Measurements from ENCODE around the gene TBXAS1.

TBXAS1 gene

DNA sequence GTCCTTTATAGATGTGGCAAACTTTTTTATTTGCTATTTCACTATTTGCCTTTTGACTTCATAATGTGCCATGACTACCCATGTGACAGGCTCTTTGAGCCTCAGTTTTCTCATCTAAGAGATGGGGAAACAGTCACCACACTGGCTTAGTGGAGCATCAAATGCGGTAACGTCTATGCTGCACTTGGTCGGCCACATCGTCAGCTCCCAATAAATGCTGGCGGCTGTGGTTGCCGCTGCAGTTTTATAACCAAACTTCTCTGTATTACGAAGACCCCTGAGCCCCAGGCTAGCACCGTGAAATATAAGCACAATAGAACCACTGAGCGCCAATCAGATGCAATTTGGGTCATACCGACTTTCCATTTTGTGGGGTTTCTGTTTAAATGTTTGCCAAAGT is 177.5 kb downstream of the TBXAS1 start:
- no peak for DNase-seq

DNA sequence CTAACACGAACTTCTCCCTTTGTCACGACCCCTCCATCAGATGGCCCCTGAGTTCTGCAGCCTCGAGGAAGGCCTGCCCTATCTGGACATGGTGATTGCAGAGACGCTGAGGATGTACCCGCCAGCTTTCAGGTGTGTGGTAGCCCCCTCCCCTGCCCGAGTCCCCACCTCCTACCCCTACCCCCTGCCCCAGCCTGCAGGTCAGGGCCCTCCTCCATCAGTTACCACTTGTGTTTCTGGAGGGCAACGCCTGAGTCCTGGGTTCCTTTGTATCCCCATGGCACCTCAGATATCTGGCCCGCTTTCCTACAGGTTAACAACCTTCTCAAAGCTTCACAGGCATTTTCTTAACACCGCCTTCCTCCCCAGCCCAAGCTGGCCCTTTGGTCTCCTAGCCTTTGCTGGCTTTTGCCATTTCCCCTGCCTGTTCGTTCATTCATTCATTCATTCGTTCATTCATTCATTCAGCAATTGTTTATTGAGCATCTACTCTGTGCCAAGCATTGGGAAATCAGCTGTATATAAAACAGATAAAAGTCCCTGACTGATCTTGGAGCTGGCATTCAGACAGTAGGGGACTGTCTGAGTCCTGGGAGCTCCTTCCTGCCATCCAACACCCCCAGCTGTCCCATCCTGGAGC is 178.1 kb downstream of the TBXAS1 start:
- DNase-seq: no peak

DNA sequence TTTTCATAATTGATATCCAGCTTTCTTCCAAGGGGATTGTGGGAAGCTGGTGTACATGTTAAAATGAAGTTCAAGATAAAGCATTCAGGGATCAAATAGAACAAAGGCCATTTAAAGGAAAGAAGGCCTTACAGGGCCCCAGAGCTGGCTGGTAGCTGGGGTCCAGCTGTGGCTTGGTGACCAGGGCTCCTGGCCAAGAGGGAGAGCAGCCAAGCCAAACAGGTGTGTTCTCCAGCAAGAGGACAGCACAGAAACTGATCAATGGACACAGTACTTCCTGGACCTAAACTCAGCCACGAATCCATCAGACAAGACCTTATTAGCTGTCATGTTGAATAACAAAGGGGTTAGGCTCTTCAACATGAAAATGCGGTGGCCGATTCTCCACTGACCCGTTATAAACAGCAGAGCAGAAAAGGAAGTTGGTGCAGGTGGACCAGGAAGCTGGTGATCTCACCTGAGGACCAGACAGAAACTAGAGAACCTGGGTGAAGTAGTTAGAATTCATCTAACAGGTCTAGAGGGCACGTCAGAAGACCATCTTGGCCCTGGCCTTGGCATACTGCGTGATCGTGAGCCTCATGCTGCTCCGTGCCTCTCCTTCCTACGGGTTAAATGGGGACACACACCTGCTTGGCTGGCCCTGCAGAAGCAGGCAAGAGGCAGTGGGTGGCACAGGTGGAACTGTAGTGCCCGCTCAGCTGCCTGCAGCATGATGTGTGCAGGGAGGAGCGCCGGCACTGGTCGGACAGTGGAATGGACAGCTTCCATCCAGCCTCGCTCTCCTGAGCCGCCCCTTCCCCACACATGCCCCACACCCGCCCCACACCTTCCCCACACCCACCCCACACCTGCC is 179.9 kb downstream of the TBXAS1 start:
- no peak for DNase-seq

DNA sequence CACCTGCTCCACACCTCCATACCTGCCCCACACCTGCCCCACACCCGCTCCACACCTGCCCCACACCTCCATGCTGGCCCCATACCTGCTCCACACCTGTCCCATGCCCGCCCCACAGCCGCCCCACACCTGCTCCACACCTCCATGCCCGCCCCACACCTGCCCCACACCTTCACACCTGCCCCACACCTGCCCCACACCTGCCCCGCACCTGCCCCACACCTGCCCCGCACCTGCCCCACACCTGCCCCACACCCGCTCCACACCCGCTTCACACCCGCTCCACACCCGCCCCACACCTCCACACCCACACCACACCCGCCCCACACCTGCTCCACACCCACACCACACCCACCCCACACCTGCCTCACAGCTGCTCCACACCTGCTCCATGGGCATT is 180.7 kb downstream of the TBXAS1 start:
- no peak for DNase-seq

DNA sequence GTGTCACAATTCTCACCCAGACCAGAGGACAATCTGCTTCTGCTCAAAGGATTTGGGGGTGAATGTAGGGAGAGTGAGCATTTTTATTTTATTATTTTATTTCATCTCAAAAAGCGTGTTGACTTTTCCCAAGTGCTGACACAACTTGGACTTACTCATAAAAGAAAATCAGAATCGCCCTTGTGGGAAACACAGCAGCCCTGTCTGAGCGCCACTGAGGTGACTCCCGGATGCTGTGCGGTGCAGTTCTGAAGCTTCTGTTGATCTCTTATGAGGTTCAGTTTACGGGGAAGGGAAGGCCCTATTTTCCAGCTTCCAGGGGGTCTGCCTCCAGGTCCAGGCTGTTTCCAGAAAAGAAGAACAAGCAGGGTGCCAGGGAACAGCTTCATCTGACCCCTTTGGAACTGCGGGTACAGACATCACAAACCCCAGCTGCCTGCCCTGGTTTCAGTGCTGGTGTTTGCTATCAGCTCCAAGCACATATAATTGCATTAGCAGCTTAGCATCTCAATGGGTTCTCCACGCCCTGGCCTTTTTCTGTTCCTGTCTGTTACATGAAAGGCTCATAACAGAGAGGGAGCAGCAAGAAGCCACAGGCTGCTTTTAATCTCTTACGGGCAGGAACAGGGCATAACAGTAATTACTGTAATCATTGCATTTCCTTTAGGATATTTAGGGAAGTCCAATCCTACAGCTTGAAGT is 181.3 kb downstream of the TBXAS1 start:
- no peak for DNase-seq

DNA sequence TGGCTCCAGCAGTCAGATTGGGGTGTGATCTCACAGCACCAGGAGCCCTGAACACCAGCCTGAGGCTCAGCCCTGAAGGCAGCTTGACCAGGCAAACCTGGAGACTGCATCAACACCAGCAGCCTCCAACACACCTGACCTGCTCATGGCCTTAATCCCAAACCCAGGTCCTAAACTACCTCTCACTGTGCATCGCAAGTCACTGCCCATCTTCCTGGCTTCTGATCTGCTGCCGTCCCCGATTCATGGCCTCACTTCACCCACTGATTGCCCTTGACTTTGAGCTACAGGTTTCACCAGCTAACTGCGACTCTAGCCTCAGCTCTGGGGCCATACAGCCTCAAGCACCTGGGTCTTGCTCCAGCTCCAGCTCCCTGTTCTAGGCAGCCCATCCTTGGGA is 184.6 kb downstream of the TBXAS1 start:
- no peak for DNase-seq

DNA sequence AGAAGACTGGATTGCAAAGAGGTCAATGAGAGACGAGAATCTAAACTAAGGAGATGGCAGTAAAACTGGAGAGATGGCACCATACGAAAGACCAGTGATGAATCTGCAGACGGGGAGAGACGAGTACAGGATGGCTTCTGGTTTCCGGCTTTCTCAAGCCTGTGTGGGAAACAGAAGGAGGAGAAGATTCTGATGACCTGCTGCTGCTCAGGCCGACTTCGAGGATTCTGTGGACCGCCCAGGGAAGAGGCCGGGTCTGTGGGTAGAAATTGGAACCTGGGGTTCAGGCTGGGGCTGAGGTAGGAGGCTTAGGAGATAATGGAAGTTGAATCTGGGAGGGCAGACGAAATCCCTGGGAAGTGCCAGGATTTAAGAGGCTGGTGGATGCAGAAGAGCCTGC is 185.1 kb downstream of the TBXAS1 start:
- no peak for DNase-seq

DNA sequence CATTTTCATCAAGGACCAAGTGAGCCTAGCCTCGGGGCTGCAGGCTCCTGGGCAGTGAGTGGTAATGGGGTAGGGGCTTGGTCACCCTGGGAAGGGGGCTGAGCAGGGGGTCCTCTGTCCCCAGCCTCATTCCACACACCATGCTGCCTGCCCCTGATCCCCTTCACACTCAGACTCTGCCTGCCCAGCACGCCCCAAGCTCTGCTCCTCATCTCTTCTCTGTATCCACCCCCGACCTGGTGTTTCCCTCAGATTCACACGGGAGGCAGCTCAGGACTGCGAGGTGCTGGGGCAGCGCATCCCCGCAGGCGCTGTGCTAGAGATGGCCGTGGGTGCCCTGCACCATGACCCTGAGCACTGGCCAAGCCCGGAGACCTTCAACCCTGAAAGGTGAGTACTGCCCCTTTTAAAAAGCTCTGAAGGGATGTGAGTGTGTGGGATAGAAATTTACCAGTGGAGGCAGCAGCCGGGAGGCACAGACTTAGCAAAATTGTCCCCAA is 186.5 kb downstream of the TBXAS1 start:
- DNase-seq: no peak

DNA sequence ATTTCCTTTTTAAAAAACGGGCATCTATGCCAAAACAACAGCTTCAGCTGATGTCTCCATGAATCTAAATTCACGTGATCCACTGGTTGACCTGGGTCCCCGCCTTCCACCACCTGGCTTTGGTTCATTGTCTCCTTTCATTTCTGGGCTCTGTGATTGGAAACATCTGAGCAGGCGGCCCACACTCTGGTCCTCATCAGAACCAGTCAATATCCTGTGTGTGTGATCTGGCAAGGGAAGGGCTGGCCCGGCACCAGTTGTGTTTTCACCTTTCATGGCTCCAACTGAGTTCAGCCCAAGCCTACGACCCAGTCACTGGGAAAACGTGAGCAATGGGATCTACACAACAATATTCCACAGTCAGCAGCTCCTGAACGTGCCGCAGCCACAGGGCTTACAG is 187.5 kb downstream of the TBXAS1 start:
- no peak for DNase-seq

DNA sequence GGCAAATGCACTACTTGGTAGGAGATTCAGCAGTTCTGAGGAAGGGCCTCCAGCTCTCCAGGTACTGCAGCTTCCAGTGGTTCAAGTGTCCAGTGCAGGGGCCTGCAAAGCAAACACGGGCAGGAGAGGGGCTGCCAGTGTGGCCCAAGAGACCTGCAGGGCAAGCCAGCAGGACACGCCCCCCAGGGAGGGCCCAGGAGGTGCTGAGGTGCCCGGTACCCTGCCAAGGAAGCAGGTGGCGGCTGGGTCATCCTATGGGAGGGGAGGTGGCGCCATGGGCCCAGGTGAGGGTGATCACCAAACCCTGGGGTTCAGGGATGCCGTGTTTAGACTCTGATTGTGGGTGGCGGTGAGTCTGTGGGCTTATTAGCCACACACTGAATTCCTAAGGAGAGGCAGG is 188.0 kb downstream of the TBXAS1 start:
- DNase-seq: no peak

DNA sequence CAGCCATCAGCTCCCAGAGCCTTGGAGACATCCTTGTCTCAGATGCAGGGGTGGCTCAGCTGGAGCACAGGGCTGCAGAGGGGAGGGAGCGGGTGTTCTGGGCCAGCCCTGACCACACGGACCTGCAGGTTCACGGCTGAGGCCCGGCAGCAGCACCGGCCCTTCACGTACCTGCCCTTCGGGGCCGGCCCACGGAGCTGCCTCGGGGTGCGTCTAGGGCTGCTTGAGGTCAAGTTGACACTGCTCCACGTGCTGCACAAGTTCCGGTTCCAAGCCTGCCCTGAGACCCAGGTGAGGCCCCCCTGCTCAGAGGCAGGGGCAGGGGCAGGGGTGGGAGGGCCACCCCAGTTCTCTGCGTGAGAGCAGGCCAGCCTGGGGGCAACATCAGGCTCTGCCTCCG is 188.5 kb downstream of the TBXAS1 start:
- no peak for DNase-seq

DNA sequence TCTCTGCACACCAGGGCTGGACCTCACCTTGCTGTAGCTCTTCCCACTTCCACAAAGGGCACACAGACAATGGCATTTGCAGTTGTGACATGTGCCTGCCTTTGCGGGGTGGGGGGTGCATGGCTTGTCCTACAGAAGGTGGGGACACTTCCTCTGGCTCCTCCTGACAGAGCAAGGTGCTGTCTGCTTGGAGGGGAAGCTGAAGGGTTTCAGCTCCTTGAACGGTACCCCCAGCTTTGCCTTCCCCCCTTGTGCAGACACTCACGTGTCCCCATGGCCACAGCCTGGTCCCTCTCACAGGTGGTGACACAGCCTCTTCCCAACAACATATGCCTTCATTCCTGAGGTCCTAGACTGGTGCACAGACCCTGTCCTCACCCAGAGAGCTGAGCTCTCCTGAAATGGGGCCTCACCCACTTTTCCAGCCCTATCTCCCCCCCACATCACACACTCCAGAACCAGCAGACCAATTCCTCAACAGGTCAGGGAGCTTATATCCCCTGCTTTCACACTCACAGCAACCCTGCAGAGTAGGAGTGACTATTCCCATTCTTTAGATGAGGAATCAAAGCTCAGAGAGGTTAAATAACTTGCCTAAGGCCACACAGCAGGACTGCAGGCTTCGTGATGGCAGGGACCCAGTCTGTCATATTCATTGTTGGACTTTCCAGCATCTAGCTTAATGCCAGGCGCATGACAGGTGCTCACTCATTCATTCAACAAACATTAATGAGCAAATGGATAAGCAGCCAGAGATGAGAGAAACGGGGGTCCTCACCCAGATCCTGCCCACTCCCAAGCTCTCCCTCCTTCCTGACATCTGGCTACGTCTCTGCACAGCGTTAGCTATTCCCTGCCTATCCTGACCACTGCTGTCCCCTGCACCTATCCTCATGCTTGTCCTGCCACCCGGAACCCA is 189.3 kb downstream of the TBXAS1 start:
- no peak for DNase-seq

DNA sequence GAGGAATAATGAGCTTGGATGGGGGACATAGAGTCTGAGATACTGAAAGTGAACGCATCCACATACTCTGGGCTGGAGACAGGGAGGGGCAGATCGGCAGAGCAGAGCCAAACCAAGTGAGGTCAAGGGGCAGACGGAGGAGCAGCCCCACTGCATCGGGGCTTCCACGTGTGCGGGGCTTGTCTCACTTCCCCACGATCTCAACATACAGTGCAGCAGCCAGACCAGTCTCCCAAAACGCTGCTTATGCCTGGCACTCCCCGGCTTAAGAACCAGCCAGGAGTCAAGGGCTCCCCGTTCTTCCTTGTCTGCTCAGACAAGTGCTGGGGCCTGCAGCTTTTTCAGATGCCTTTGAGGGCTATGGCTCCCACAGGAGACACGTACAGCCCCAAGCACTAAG is 190.1 kb downstream of the TBXAS1 start:
- DNase-seq: no peak

DNA sequence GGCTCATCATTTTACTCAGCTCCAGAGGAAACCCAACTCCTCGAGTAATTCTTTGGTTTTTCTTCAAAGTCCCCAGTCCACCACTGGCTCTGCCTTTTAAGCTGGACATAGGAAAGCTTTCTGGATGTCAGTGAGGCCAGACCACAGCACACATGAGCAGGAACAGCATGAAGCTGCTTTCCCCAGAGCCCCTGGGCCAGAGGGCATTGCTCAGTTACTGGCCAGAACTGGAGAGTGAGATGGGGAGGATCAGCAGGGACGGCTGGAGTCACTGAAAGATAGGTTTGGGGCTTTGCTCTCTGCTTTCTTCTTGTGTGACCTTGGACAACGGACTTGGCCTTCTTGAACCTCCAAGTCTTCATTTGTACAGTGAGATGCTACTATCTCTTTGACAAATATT is 190.5 kb downstream of the TBXAS1 start:
- no peak for DNase-seq

DNA sequence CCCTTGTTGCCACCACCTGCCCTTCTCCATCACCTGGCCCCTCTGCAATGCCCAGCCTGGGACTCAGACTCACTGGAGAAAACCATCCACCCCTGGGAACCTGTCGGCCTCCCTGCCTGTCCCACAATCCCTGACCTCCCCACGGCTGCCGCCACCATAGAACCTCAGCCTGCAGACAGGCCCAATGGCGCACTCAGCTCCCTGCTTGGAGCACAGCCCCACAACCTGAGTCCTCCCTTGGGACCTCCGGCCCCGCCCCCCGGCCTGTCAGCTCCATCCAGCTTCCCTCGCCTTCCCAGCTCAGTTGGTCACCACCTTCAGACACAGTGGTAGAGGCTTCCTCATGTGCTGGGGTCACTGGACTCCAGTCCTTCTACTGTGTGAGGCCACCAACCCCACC is 192.5 kb downstream of the TBXAS1 start:
- no peak for DNase-seq

DNA sequence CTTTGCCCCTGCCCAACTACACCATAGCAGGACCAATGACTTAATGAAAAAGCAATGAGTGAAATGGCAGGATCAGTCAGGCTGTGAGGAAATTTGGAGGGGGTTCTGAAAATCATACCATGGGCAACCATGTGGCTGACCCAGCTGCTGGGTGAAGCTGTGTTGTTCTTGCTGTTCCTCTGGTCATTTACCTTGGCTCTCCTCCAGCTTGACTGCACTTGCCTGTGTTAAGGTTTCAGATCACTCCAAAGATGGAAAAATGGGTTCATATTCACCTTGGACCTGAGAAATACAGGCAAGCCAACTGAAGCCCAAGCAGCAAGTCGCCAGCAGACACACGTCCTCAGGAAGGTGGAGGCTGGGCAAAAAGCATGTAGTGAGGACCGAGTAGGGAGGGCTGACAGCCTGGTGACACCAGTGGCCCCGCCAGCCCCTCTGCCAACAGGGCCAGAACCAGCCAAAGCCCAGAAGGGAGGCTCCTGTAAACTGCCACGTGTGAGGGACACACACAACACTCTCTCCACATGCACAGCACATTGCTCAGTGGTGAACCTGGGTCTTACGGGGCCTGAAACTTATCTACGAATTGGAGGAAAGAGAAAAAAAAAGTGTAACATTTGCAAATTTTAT is 193.6 kb downstream of the TBXAS1 start:
- no peak for DNase-seq

DNA sequence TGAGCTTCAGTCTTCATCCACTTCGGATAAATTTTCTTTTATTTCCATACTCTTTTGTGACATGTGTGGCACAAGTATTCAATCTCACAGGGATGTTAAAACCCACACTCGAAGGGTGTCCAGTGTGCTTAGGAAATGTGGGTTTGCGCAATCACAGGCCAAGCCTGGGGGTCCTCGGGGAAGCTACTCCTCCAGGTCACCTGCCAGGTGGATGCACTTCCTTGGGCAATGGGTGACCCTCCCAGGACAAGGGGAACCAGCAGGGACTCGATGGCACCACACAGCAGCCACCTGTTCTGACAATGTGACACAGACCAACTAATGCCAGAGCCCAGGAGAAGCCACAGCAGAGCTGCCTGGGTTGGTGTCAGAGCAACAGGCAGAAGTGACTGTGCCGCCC is 194.7 kb downstream of the TBXAS1 start:
- no peak for DNase-seq

DNA sequence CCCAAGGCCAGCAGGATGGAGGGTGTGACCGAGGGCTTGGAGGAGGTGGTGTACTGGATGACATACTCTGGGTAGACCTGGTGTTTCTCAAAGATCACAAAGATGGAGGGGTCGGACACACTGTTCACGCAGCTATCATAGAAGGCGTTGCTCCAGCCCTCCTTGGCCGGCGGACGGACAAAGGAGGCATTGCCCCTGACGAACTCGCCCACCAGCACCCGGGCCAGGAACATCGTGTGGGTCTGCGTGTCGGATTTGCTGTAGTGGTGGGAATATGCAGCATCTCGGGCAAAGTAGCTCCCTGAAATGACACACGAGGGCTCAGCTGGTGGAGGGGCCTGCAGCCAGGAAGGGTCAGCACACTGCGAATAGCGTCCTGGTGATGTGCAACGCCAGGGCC is 195.5 kb downstream of the TBXAS1 start:
- no peak for DNase-seq

DNA sequence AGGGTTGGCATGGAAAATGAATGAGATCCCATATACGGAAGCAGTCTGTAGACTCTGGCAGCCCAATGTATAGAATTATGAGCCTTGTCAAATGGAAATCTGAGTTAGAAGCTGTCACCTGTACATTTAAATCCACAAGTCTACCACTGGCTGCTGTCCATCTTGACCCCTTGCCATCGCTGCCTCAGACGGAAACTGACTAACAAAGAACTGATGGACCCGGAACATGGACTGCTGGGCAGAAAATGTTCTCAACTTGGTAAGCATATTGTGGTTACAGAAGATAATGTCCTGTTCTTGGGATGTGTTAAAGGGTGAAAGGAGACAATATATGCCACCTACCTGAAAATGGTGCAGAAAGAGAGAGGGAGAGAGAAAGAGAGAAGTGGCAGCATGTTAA is 196.2 kb downstream of the TBXAS1 start:
- no peak for DNase-seq

DNA sequence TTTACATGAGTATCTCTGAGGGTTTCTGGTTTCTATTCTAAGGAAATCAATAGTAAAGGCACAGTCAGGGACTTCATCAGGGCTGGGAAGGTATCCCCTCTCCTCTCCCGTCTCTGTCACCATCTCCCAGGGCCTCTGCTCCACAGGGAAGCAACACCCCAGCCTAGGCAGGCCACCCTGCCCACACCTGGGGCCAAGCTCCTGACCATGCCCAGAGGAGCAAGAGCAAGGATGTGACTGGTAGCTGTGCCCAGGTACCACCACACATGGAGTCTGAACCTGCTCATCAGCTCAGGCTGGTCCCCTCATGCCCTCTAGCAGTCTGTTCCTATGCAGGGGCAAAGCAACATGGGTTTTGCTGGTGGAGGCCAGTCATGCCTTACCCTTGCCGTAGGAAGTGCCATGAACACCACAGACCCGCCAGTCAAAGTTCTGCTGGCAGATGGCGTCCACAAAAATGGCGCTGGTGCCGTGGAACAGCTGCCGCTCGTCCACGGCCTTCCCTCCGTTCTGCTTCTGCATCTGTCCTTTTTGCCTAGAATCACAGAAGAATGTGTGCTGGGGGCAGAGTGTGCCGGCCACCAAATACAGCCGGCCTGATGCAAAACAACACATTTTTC is 196.9 kb downstream of the TBXAS1 start:
- no peak for DNase-seq

DNA sequence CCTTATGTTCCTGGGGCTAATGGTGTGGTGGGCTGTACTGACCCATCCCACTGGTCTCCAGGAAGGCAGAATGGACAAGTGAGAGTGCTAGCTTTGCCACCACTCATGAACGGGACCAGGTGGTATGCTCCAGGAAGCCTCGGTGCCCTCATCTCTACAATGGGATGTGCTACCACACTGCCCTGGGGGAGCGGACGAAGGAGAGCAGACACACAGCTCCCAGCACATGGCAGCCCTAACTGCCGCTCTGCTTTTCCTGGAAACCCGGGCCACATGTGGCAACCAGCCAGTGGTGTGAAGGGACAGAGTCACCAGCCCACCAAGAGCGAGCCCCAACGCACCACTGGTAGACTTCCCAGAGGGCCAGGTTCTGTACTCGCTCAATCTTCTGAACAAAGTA is 197.9 kb downstream of the TBXAS1 start:
- no peak for DNase-seq

DNA sequence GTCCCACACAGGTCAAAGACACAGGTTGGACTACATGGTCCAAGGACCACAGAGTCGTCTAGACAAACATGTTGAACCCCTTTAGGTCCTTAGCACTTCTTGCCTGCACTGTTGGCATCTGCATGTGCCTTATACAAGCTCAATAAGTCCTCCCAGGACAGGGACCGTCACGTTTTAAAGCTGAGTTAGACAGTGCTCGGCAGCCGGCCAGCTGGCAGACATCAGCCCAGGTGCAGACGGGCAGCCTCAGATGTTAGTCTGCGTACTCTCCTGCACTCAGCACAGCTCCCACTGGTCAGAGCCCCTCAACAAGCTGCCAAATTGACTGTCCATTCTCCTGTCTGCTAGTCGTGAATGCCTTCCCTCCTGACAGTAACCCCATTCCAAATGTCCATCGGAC is 198.8 kb downstream of the TBXAS1 start:
- DNase-seq: no peak

All from NCI-H2081 treated with DMSO at 0.1 percent for 48 hours (cell line).